ENCODE data around the gene IL1RAPL2.

DNA sequence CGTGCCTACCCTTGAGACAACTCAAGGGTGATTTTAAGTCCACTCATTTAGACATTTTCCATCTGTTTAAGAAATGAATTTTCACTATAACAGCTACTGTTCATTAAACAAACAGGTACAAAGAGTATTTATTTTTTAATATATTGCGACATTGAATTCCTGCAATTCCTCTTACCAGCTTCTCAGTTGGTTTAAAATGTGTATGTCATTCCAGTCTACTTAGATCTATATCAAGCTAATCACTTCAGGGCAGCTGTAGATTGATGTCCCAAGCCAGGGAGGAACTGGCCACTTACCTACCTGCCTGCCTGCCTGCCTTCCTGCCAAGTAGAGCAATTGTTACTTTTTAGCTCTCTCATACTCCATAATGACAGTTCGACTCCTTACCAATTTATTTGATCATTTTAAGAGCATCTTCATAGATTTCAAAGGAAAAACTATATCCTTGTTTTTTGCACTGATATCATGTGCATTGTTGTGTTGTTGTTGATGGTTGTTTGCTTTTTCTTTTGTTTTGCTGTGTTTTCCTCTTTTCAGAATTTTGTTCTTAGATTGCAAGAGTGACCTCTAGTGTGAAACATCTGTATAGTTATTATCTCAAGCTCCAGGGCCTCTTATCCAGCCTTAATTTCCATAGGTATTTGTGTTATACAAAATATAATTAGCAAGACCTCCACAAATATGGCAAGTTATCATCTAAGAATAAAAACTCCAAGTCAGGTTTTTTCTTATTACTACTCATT is 1135.5 kb downstream of the IL1RAPL2 start:
- TF ChIP-seq CTCF (IDR thresholded peaks at IDR 0.05) (no peak), EZH2 (IDR thresholded peaks at IDR 0.05; ENCODE audit: borderline replicate concordance, insufficient read depth, low read depth, low read length, poor library complexity, severe bottlenecking) (no peak)

Measured in B cell (primary cell).